ENCODE data around the gene ADAMTS5.
A peak's percentile ranks its signal among the peaks of the same experiment; 100 is the strongest.

ADAMTS5 gene

GRCh38 chr21:26946744-26947446, 20.0 kb downstream of the ADAMTS5 start:
- DNase-seq: no peak

DNA sequence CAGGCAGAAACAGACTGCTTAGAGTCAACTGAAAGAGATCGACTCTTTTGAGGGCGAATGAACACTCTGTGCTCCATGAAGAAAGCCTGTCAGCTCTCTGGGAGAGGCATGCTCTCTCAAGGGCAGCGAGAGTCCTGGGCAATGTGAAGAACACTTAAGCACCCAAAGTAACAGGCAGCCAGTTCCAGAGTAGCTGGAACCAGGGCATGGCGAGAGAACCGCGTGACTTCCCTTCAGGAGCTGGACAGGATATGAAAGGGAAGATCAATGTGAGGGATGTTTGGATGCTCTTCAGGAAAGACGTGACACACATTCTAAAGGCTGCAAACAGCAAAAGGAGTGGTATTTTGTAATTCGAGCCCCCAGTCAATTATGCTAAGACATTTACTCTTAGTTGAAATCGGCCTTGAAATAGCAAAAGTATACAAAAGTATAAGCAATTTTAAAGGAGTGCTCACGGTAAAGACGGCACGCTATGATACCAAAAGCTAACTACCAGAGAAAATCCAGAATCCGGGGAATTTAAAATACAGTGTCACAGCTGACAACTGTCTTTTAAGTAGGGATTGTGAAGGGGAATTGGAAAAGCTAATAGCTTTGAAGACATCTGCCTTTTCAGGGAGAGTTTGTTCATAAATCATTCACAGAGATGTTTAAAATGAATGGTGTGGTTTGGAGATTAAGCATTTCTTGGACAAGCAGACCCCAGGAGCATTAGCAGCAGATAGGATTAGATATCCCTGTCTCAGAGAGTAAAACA, 20.8 kb downstream of the ADAMTS5 start:
- DNase-seq: no peak

DNA sequence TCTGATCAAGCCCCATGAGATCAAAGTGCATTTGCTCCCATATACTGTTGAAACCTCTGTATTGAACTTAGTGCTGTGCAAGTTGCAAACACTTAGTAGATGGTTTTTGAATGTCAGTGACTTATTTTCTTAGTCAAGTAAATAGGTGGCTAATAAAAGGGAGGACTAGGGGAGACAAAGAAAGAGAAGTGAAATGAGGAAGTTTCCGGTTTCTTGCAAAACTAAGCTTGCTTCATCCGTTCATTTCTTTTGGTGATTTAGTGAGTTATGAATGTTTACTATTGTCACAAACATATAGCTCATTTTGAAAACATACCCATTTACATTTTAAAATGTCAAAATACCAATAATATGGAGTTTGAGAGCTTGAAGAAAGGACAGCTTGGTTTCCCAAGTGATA, 23.0 kb downstream of the ADAMTS5 start:
- DNase-seq: no peak

DNA sequence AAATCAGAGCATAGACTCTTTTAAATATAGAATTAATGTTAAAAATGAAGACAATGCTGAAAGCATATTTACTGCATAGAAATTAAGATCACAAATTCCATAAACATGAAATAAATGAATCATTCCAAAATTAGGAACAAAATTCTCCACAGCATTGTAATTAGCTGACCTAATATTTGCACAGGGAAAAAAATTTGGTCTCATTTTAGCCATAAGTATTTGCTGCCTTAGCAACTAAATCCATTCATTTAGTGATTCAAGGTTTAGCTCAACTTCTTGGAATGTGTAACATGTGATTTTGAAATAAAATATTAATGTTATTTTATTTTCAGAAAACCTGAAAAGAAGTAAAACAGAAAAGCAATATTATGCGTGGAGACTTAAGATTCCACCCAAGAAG, 25.5 kb downstream of the ADAMTS5 start:
- DNase-seq: no peak

GRCh38 chr21:26939601-26940111, 27.2 kb downstream of the ADAMTS5 start:
- no peak for DNase-seq

GRCh38 chr21:26936641-26937040, 30.2 kb downstream of the ADAMTS5 start:
- no peak for DNase-seq

- no peak for DNase-seq
These were observed 30.9 kb downstream of the ADAMTS5 start for GRCh38 chr21:26935977-26936376.

DNA sequence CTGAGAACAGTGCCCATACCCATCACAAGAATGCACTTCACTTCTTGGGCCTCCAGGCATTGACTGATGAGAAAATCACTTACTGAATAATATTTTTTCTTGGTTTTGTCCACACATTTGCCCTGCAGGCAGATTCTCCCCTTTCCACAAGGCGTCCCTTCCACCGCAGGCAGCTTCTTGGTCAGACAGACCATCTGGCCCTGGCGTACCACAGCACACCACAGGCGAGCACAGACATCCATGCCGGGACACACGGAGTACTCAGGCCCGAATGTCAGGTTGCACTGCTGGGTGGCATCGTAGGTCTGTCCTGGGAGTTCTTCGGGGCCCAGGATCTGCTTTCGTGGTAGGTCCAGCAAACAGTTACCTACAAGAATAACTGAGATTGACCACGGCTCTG, 32.5 kb downstream of the ADAMTS5 start:
- no peak for DNase-seq

DNA sequence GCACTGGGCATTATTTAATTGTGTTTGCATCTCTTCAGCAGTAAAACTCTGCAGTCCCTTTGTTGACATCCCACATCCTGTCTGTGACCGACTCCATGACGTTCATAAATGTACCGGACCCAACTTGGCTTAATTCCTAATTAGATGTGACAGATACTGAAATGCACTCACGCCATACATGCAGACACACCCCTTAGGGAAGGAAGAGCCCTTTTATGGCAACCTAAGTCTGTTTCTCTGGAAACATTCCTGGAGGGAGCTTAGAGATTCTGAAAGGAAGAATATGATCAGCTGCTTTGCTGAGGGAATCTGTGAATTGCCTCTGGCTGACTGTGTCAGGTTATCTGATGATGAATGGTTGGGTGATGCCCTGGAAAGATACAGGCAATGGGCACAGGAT, 33.4 kb downstream of the ADAMTS5 start:
- DNase-seq: no peak

GRCh38 chr21:26925636-26926035, 41.3 kb downstream of the ADAMTS5 start:
- no peak for DNase-seq

DNA sequence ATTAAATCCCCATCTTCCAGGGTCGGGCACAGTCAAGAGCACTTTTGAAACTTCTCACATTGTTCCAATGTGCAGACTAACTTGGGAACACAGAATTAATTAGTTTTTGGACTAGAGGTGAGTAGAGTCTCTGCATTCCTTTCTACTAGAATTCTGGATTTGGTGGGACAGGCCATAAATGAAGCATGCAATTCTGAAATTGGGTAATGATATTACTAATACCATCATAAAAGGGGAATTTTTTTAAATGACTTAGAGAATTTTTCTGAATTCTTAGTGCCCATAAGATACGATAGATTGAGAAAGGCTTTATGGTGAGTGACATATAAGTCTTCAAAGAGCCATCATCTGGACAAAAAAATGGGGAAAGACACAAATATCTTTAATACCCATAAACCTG, 41.8 kb downstream of the ADAMTS5 start:
- no peak for DNase-seq

GRCh38 chr21:26923986-26924385, 42.9 kb downstream of the ADAMTS5 start:
- DNase-seq: no peak

DNA sequence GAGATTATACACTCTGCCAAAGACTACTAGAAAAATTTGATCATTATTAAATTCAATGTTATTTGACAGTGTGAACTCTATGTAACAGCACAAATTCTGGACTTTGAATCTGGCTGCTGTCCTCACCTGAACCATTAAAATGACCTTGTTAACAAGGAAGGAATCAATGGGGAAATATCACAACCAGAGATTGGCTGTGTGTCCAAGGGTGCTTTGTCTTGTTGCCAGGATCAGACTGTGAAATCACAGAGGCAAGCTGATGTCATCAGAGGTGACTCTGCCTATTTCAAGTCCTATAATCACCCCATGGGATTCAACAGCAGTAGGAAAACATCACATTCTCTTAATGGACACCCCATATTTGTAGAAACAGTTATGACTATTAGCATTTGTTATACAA, 46.8 kb downstream of the ADAMTS5 start:
- DNase-seq: no peak

GRCh38 chr21:26918323-26919079, 48.4 kb downstream of the ADAMTS5 start:
- DNase-seq: no peak

DNA sequence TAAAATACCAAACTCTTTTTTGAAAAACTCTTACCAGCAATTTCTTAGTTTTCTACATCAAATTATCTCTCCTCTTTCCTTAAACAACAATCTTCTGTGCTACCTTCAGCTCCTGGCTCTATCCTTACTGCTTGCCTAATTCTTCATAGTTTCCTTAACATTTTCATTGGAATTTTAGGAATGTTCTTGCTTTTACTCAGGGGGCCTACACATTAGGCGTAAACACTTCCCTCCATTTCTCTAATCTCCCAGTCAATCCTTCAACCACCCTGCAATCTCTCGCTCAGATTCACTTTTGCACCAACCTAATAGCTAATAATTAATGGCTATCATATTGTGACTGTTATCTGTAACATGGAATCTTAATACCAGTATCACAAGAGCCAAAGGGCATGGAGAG, 50.1 kb downstream of the ADAMTS5 start:
- DNase-seq: no peak

DNA sequence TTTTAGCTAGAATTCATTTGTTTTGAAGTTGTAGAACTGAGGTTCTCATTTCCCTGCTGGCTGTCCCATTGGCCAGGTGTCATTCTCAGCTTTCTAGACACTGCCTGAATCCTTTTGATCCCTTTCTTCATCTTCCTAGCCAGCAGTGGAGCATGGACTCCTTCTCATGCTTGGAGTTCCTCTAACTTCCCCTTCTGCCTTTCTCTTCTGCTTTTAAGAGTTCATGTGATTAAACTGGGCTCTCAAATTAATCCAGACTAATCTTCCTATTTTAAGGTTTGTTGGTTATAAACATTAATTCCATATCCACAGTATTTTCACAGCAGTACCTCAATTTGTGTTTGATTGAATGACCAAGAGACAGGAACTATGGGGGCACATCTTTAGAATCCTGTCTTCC, 52.3 kb downstream of the ADAMTS5 start:
- no peak for DNase-seq

- DNase-seq: no peak
These were observed 54.4 kb downstream of the ADAMTS5 start for GRCh38 chr21:26912466-26912865.

GRCh38 chr21:26909972-26910371, 56.9 kb downstream of the ADAMTS5 start:
- DNase-seq: peak; percentile 5

GRCh38 chr21:26900980-26901379, 65.9 kb downstream of the ADAMTS5 start:
- no peak for DNase-seq

DNA sequence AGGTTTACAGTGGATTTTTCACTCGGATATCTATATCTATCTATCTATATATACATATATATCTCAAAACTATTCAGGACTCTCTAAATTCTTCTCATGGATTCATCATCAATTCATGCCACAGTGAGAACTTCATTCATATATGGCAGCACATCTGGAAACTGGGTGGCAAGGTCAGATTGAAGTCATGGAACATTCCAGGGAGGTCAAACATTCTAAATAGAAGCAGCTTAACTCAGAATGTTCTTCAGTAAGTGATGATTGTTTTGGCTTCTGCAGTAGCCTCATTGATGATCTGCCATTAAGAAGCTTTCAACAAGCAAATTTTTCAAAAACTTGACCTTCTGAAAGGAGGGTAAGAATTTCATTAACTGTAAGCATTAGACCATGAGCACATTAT, 74.7 kb downstream of the ADAMTS5 start:
- no peak for DNase-seq

DNA sequence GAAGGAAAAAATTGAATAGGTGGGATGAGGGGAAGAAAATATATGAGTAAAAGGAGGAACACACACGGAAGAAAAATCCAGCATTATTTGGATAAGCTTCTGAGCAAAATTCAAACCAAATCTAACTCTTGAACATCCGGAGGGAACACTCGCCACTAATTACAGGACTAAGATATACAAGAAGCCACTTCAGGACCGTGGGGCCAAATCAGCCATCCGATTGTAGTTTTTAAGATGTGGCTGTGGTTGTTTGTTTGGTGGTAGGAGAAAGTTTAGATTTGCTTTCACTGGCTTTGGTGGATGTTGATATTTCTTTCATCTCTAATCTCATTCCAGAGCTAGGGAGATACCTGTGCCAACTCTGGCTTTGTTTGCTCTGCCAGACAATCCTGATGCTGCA, 78.0 kb downstream of the ADAMTS5 start:
- DNase-seq: no peak

DNA sequence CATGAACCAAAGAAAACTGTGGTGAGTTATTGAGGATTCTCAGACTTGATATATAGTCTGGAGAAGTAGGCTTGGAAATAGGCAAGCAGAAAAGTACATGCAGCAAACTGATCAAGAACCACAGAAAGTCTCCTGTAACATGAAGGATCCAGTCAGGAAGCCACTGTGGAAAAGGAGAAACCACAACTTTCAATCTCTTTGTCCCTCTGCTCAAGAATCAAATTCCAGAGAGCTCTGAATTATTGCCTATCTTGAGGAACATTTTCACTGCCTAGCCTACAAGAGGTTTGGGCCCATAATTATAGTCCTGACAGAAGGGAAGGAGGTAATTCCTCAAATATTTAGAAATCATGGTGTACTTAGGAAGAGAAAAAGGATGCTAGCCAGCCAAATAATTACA, 78.6 kb downstream of the ADAMTS5 start:
- no peak for DNase-seq

GRCh38 chr21:26887251-26887650, 79.6 kb downstream of the ADAMTS5 start:
- DNase-seq: no peak

DNA sequence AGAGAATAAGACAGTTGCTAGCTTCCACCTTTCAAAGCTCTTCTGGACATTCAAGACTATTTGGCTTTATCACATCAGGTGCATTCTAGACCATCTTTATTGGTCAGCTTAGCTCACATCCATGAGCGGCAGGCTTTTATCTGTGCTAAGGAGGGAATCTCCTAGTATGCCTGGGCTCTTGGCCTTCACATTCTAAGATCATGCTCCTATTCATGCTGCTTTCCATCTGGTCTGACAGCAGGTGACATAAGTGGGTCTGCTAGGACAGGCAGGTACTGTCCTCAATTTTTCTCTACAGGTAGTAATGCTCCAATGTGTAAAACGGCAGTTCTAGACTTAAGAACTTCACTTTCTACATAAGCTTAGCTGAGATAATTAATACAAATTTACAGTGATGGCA, 82.5 kb downstream of the ADAMTS5 start:
- no peak for DNase-seq

Data from COR-L47 (cell line).